Neural cell (in vitro differentiated cells): ENCODE measurements around the gene NTN5.

ENCODE experiments used
- CTCF ChIP-seq: fragments of 450-650 bp; IDR thresholded peaks from 2 replicates; pipeline ENCODE4 v1.5.1; 2014; ENCODE audit warnings: antibody characterized with exemption, mild to moderate bottlenecking, moderate library complexity; ENCODE audit not compliant: poor library complexity, severe bottlenecking
- EP300 ChIP-seq: fragments of 450-650 bp; conservative IDR thresholded peaks from 2 replicates; pipeline ENCODE4 v1.6.1; 2014; ENCODE audit warnings: antibody characterized with exemption, mild to moderate bottlenecking, moderate library complexity; ENCODE audit not compliant: poor library complexity, severe bottlenecking

- no peak for TF ChIP-seq EP300
- no peak for TF ChIP-seq CTCF
Measured at GRCh38 chr19:48702701-48703100, 29.9 kb upstream of the NTN5 start.
